ENCODE data around the gene CDKN2B.
A peak's percentile ranks its signal among the peaks of the same experiment; 100 is the strongest.
"Not testable (repeated sequence)": the region's sequence is repeated elsewhere in the genome, so short reads cannot be mapped to it uniquely, and the experiment has no call there.

CDKN2B gene, protein sequence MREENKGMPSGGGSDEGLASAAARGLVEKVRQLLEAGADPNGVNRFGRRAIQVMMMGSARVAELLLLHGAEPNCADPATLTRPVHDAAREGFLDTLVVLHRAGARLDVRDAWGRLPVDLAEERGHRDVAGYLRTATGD

DNA sequence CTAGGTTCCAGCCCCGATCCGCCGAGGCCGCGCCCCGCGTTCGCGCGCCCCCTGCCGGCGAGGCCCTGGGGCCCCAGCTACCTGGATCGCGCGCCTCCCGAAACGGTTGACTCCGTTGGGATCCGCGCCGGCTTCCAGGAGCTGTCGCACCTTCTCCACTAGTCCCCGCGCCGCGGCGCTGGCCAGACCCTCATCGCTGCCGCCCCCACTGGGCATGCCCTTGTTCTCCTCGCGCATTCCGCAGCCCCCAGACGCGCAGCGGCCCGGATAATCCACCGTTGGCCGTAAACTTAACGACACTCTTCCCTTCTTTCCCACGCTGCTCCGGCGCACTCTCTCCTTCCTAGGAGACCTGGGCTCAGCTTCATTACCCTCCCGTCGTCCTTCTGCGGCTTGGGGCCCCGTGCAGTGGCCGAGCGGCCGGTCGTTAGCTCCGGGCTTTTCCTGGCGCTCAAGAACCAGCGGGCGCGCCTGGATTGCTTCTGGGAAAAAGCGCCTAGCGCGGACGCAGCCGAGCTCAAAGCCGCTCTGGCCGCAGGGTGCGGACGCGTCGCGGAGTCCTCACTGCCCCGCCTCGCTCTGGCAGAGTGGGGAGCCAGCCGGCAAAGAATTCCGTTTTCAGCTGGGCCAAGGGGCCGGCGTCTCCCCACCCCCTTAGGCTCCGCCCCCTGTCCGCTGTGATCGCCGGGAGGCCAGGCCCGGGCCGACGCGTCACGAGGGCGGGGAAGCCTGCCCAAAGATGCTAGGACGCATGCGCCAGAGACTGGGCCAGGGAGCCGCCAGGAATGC lies at the start of gene CDKN2B:
TSS of gene CDKN2B (minus strand) at position 589 of the 789 bp plus-strand sequence. CDS start at position 237, 352 bp downstream.
- H3K4me3 ChIP-seq (ENCODE audit: control insufficient read depth, low read depth, low read length): peak within 1 kb of the TSS; percentile 77
- TF ChIP-seq, protein P1, sequence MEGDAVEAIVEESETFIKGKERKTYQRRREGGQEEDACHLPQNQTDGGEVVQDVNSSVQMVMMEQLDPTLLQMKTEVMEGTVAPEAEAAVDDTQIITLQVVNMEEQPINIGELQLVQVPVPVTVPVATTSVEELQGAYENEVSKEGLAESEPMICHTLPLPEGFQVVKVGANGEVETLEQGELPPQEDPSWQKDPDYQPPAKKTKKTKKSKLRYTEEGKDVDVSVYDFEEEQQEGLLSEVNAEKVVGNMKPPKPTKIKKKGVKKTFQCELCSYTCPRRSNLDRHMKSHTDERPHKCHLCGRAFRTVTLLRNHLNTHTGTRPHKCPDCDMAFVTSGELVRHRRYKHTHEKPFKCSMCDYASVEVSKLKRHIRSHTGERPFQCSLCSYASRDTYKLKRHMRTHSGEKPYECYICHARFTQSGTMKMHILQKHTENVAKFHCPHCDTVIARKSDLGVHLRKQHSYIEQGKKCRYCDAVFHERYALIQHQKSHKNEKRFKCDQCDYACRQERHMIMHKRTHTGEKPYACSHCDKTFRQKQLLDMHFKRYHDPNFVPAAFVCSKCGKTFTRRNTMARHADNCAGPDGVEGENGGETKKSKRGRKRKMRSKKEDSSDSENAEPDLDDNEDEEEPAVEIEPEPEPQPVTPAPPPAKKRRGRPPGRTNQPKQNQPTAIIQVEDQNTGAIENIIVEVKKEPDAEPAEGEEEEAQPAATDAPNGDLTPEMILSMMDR (conservative IDR thresholded peaks at IDR 0.05; ENCODE audit: control insufficient read depth, insufficient read depth, low read depth, low read length): peak; percentile 45
- peak; percentile 94 for DNase-seq (ENCODE audit: low read depth)

DNA sequence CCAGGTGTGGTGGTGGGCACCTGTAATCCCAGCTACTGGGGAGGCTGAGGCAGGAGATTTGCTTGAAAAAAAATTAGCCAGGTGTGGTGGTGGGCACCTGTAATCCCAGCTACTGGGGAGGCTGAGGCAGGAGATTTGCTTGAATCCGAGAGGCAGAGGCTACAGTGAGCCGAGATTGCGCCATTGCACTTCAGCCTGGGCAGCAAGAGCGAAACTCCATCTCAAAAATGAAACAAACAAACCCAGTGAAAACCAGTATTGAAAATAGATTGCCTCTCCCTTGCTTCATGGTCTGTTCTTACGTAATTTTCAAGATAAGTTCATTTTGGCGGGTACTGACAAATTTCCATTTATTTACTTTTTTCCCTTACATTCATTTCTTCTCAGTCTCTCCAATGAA lies 48.9 kb upstream of the CDKN2B start:
- H3K4me3 ChIP-seq (ENCODE audit: control insufficient read depth, low read depth, low read length); DNase-seq (ENCODE audit: low read depth): not testable (repeated sequence)

- no peak for DNase-seq (ENCODE audit: low read depth)
- TF ChIP-seq, protein P1 (conservative IDR thresholded peaks at IDR 0.05; ENCODE audit: control insufficient read depth, insufficient read depth, low read depth, low read length): no peak
- no peak overlapping the region for H3K4me3 ChIP-seq (ENCODE audit: control insufficient read depth, low read depth, low read length)
Observed at GRCh38 chr9:22056402-22056801, 47.3 kb upstream of the CDKN2B start.

DNA sequence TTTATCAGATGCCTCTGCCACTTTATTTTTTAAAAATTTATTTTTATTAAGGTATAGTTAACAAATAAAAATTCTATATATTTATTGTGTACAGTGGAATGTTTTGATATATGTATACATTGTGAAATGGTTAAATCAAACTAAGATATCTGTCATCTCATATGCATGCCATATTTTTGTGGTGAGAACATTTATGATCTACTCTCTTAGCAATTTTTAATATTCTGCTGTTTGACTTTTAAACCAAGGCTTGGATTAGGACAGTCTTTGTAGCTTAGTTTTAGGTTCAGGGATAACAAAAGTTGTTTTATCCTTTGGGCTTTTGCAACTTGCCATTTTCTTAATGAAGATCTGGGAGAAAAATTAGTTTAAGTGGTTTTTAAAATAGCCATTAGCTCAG lies 46.0 kb upstream of the CDKN2B start:
- no peak overlapping the region for H3K4me3 ChIP-seq (ENCODE audit: control insufficient read depth, low read depth, low read length)
- no peak for DNase-seq (ENCODE audit: low read depth)
- TF ChIP-seq, protein P1 (conservative IDR thresholded peaks at IDR 0.05; ENCODE audit: control insufficient read depth, insufficient read depth, low read depth, low read length): no peak

GRCh38 chr9:22054529-22054928 lies 45.4 kb upstream of the CDKN2B start:
- no peak overlapping the region for H3K4me3 ChIP-seq (ENCODE audit: control insufficient read depth, low read depth, low read length)
- TF ChIP-seq, protein P1 (conservative IDR thresholded peaks at IDR 0.05; ENCODE audit: control insufficient read depth, insufficient read depth, low read depth, low read length): no peak
- DNase-seq (ENCODE audit: low read depth): no peak

DNA sequence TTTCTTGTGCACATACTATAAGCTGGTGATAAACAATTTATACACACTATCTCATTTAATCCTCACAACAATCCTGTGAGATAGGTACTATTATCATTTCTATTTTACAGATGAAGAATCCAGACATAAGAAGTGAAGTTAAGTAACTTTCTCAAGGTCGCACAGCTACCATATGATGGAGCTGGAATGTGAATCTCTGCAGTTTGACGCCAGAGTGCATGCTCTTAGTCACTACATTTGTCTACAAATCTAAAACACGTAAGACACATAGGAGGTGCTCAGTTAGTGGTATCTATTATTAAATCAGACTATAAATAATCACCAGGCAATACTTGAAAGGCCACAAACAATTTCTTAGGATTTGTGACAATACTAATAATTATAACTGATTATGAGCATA lies 45.0 kb upstream of the CDKN2B start:
- TF ChIP-seq, protein P1 (conservative IDR thresholded peaks at IDR 0.05; ENCODE audit: control insufficient read depth, insufficient read depth, low read depth, low read length): no peak
- DNase-seq (ENCODE audit: low read depth): no peak
- no peak overlapping the region for H3K4me3 ChIP-seq (ENCODE audit: control insufficient read depth, low read depth, low read length)

DNA sequence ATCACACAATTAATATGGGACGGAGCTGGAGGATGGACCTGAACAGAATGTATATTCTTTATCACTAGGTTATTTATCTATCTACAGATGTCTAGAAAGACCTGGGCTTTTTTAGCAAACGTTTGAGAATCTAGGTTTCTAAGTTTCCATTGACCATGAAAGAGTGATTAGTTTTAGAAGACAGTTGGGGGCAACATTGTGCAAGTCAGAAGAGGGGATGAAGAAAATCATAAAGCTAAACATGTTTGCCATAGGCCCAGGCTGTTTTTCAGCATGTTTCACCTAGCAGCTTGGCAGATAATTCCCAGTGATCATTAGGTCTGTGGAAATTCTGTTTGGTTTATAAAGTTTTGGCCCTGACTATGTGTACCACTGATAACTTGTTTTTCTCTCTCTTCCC lies 44.1 kb upstream of the CDKN2B start:
- peak; percentile 31 for DNase-seq (ENCODE audit: low read depth)
- TF ChIP-seq, protein P1 (conservative IDR thresholded peaks at IDR 0.05; ENCODE audit: control insufficient read depth, insufficient read depth, low read depth, low read length): no peak
- no peak overlapping the region for H3K4me3 ChIP-seq (ENCODE audit: control insufficient read depth, low read depth, low read length)
